Esophagus muscularis mucosa (tissue), 4 donors: ENCODE data around the gene RASSF10.

ENCODE experiments used
- CTCF ChIP-seq, 3 experiments: fragments of 200-600 bp in 2 of 3; fragments of 450-650 bp in 1 of 3; sonication (generic) in 2 of 3; IDR thresholded peaks; one replicate each; pipeline ENCODE4 v1.5.1; 2017 to 2019; ENCODE audit warnings: antibody characterized with exemption in 3 of 3, mild to moderate bottlenecking in 2 of 3, moderate library complexity in 1 of 3
- EP300 ChIP-seq: sonication (generic); formaldehyde crosslinking; IDR thresholded peaks from one replicate; pipeline ENCODE4 v1.6.1; 2017; ENCODE audit warnings: antibody characterized with exemption
- POLR2A ChIP-seq: fragments of 450-650 bp; IDR thresholded peaks from one replicate; pipeline ENCODE4 v1.6.1; 2017; ENCODE audit warnings: antibody characterized with exemption, moderate library complexity, mild to moderate bottlenecking, low read depth

GRCh38 chr11:12973528-12974181 lies 35.5 kb upstream of the RASSF10 start:
- no peak for TF ChIP-seq CTCF (IDR thresholded peaks at IDR 0.05)
- TF ChIP-seq POLR2A = no peak
- no peak for TF ChIP-seq EP300
